Stimulated activated naive CD8-positive, alpha-beta T cell treated with anti-CD3 and anti-CD28 coated beads, Interleukin-15, Interleukin-2, amounts not matched to agents 100 U/mL and 50 U/mL, for 24 hours (primary cell): ENCODE data around the gene UBB.

Source experiments
- ATAC-seq: fragments of 150-1000 bp; cut with Tn5 transposase; one replicate; pipeline ENCODE4 v1.10.0; 2021
- DNase-seq: peaks from one replicate; pipeline ENCODE4 v3.0.0; 2021

Gene UBB

GRCh38 chr17:16380640-16381495 lies at the start of gene UBB:
Gene UBB, plus strand, starts transcription at chr17:16381091. Its CDS starts 817 bp downstream, at chr17:16381908.
- DNase-seq (peak; percentile 93), ATAC-seq (peak; percentile 95)

- no peak for ATAC-seq
- DNase-seq = no peak
Observed at GRCh38 chr17:16338391-16338790, 42.5 kb upstream of the UBB start.

- DNase-seq = no peak
Observed at GRCh38 chr17:16339402-16339801, 41.5 kb upstream of the UBB start.

GRCh38 chr17:16339959-16340358 lies 40.9 kb upstream of the UBB start:
- no peak for DNase-seq
- ATAC-seq = no peak

More at GRCh38 chr17:16339402-16339801, 41.5 kb upstream of the UBB start:
- no peak for ATAC-seq

- DNase-seq = no peak
Observed at GRCh38 chr17:16342979-16343378, 37.9 kb upstream of the UBB start.

GRCh38 chr17:16343569-16343968 lies 37.3 kb upstream of the UBB start:
- ATAC-seq (no peak), DNase-seq (no peak)

More at GRCh38 chr17:16342979-16343378, 37.9 kb upstream of the UBB start:
- ATAC-seq = no peak

- DNase-seq = no peak
- no peak for ATAC-seq
Observed at GRCh38 chr17:16345565-16345964, 35.3 kb upstream of the UBB start.

GRCh38 chr17:16346721-16347271 lies 34.1 kb upstream of the UBB start:
- ATAC-seq = no peak
- no peak for DNase-seq

- no peak for ATAC-seq
- no peak for DNase-seq
Observed at GRCh38 chr17:16348586-16348985, 32.3 kb upstream of the UBB start.

- peak; percentile 12 for DNase-seq
- no peak for ATAC-seq
Observed at GRCh38 chr17:16349431-16349830, 31.5 kb upstream of the UBB start.

GRCh38 chr17:16351831-16352230 lies 29.1 kb upstream of the UBB start:
- no peak for DNase-seq
- no peak for ATAC-seq

- ATAC-seq = no peak
- peak; percentile 60 for DNase-seq
Observed at GRCh38 chr17:16352303-16352666, 28.6 kb upstream of the UBB start.

GRCh38 chr17:16352667-16353316 lies 28.1 kb upstream of the UBB start:
- peak; percentile 30 for ATAC-seq
- DNase-seq = peak; percentile 53

- peak; percentile 77 for DNase-seq
- ATAC-seq = peak; percentile 87
Observed at GRCh38 chr17:16353317-16354174, 27.3 kb upstream of the UBB start, which contains the start of gene CENPV. Gene CENPV, minus strand, starts transcription at chr17:16353469. Its CDS starts 33 bp downstream, at chr17:16353436.

GRCh38 chr17:16354585-16354984 lies 26.3 kb upstream of the UBB start:
- ATAC-seq = no peak

GRCh38 chr17:16358394-16358793 lies 22.5 kb upstream of the UBB start:
- ATAC-seq = no peak
- no peak for DNase-seq

More at GRCh38 chr17:16354585-16354984, 26.3 kb upstream of the UBB start:
- no peak for DNase-seq

GRCh38 chr17:16361874-16362273 lies 19.0 kb upstream of the UBB start:
- ATAC-seq = peak; percentile 50
- DNase-seq = no peak

GRCh38 chr17:16363749-16364536 lies 16.9 kb upstream of the UBB start:
- peak; percentile 94 for ATAC-seq

GRCh38 chr17:16364625-16365024 lies 16.3 kb upstream of the UBB start:
- DNase-seq (no peak), ATAC-seq (no peak)

More at GRCh38 chr17:16363749-16364536, 16.9 kb upstream of the UBB start:
- peak; percentile 80 for DNase-seq

- DNase-seq (no peak), ATAC-seq (no peak)
Observed at GRCh38 chr17:16371742-16372141, 9.1 kb upstream of the UBB start.
